Activated CD4-positive, alpha-beta T cell treated with anti-CD3 and anti-CD28 coated beads for 4 hours (primary cell): ENCODE measurements around the gene PFKFB4.

Experiments
- DNase-seq, 2 donors: peaks; one replicate each; pipeline ENCODE4 v3.0.0-alpha.2; 2020

The PFKFB4 gene

GRCh38 chr3:48528048-48528447 is 28.6 kb downstream of the PFKFB4 start:
- DNase-seq = no peak

- no peak for DNase-seq
Observed at GRCh38 chr3:48524970-48525369, 31.6 kb downstream of the PFKFB4 start.

- DNase-seq = no peak
Observed at GRCh38 chr3:48521635-48522034, 35.0 kb downstream of the PFKFB4 start.

- DNase-seq = no peak
Observed at GRCh38 chr3:48519277-48519643, 37.3 kb downstream of the PFKFB4 start.

- DNase-seq = no peak
Observed at GRCh38 chr3:48518638-48519276, 37.8 kb downstream of the PFKFB4 start.

GRCh38 chr3:48518069-48518468 is 38.5 kb downstream of the PFKFB4 start:
- DNase-seq = no peak

GRCh38 chr3:48516571-48516970 is 40.0 kb downstream of the PFKFB4 start:
- DNase-seq = no peak

GRCh38 chr3:48514431-48515227 is 42.0 kb downstream of the PFKFB4 start:
- no peak for DNase-seq

GRCh38 chr3:48511551-48511950 is 45.1 kb downstream of the PFKFB4 start:
- no peak for DNase-seq

- DNase-seq = peak; percentile 73
Observed at GRCh38 chr3:48507256-48508061, 49.1 kb downstream of the PFKFB4 start.

GRCh38 chr3:48505968-48506504 is 50.6 kb downstream of the PFKFB4 start:
- no peak for DNase-seq

GRCh38 chr3:48505146-48505545 is 51.5 kb downstream of the PFKFB4 start:
- no peak for DNase-seq

- DNase-seq = peak; percentile 33 to 50
Observed at GRCh38 chr3:48504051-48504946, 52.3 kb downstream of the PFKFB4 start, which contains the start of gene SHISA5. Gene SHISA5, minus strand, starts transcription at chr3:48504174. Its CDS starts 80 bp downstream, at chr3:48504094.

- no peak for DNase-seq
Observed at GRCh38 chr3:48503401-48504050, 53.1 kb downstream of the PFKFB4 start.

GRCh38 chr3:48502728-48503168 is 53.9 kb downstream of the PFKFB4 start:
- no peak for DNase-seq

GRCh38 chr3:48502121-48502520 is 54.5 kb downstream of the PFKFB4 start:
- no peak for DNase-seq

GRCh38 chr3:48501196-48501595 is 55.4 kb downstream of the PFKFB4 start:
- DNase-seq = no peak

GRCh38 chr3:48500656-48501055 is 55.9 kb downstream of the PFKFB4 start:
- DNase-seq = no peak

GRCh38 chr3:48493203-48493501 is 63.5 kb downstream of the PFKFB4 start:
- DNase-seq = no peak

GRCh38 chr3:48492461-48493202 is 64.0 kb downstream of the PFKFB4 start:
- no peak for DNase-seq

- DNase-seq = no peak
Observed at GRCh38 chr3:48486952-48487351, 69.7 kb downstream of the PFKFB4 start.
